Peyer's patch (tissue), 4 donors: ENCODE results near the gene RAB3B. TPM values are rescaled to one million over a fixed set of nuclear protein-coding genes. Genes with fewer than 3 reads are reported as not detected.

Experiments used
- DNase-seq, 3 donors: peaks; one replicate each; pipeline ENCODE4 v3.0.0-alpha.2; 2017 to 2019
- H3K27ac ChIP-seq, 4 donors: fragments of 200-600 bp; sonication (generic); one replicate each; pipeline ENCODE4 v1.5.1; 2016 to 2019
- H3K27me3 ChIP-seq, 2 donors: fragments of 200-600 bp; sonication (generic); one replicate each; pipeline ENCODE4 v1.5.1; 2019
- H3K36me3 ChIP-seq, 3 donors: fragments of 200-600 bp; sonication (generic); one replicate each; pipeline ENCODE4 v1.5.1; 2016 to 2019
- H3K4me1 ChIP-seq, 4 donors: fragments of 200-600 bp; sonication (generic); one replicate each; pipeline ENCODE4 v1.5.1; 2016 to 2019
- H3K4me3 ChIP-seq, 4 donors: fragments of 200-600 bp; sonication (generic); 1 replicate in 3 of 4; 2 replicates in 1 of 4; pipeline ENCODE4 v1.5.1; 2016 to 2019; ENCODE audit warnings: mild to moderate bottlenecking in 1 of 4
- H3K9me3 ChIP-seq, 4 donors: fragments of 200-600 bp; sonication (generic); one replicate each; pipeline ENCODE4 v1.5.1; 2016 to 2019; ENCODE audit warnings: mild to moderate bottlenecking in 1 of 4
- CTCF ChIP-seq, 6 experiments: fragments of 450-650 bp in 4 of 6; fragments of 200-600 bp in 2 of 6; sonication (generic) in 1 of 6; IDR thresholded peaks; one replicate each; pipeline ENCODE4 v1.5.1; 2017 to 2019; ENCODE audit warnings: antibody characterized with exemption in 6 of 6, mild to moderate bottlenecking in 3 of 6, moderate library complexity in 1 of 6
- POLR2A ChIP-seq, 2 donors: fragments of 450-650 bp; IDR thresholded peaks; one replicate each; pipeline ENCODE4 v1.5.1; 2017; ENCODE audit warnings: antibody characterized with exemption in 2 of 2, mild to moderate bottlenecking in 2 of 2, moderate library complexity in 2 of 2
- total RNA-seq, 4 donors: library from RNA; depleted of rRNA; stranded (reverse); fragments of >200 nt; gene quantifications; one replicate each; pipeline ENCODE4 v1.1.0, GENCODE V29; 2016

RAB3B gene
- total RNA-seq, 4 donors from 2014 or later, result 0.83 to 1.6 (median 1.5) TPM

GRCh38 chr1:51870603-51871350 is 119.7 kb downstream of the RAB3B start:
- no peaks in the 10 kb centered on the region for H3K27me3 ChIP-seq
- no peak overlapping the region for H3K27ac ChIP-seq
- H3K36me3 ChIP-seq, result no peaks in the 10 kb centered on the region
- TF ChIP-seq POLR2A (IDR thresholded peaks at IDR 0.05) (no peak), CTCF (IDR thresholded peaks at IDR 0.05) (no peak)
- H3K4me3 ChIP-seq, result no peak overlapping the region
- peaks cover 0 to 12% (median 3%) of the 10 kb centered on the region in 4 donors for H3K4me1 ChIP-seq
- DNase-seq, result no peak
- H3K9me3 ChIP-seq, result no peaks in the 10 kb centered on the region

- TF ChIP-seq CTCF (IDR thresholded peaks at IDR 0.05) (no peak), POLR2A (IDR thresholded peaks at IDR 0.05) (no peak)
Measured at GRCh38 chr1:51867479-51868232, 122.8 kb downstream of the RAB3B start.

GRCh38 chr1:51863384-51863783 is 127.1 kb downstream of the RAB3B start:
- no peaks in the 10 kb centered on the region for H3K4me1 ChIP-seq
- no peaks in the 10 kb centered on the region for H3K27me3 ChIP-seq
- no peak for TF ChIP-seq POLR2A (IDR thresholded peaks at IDR 0.05)
- no peak for TF ChIP-seq CTCF (IDR thresholded peaks at IDR 0.05)
- no peaks in the 10 kb centered on the region for H3K36me3 ChIP-seq
- no peak overlapping the region for H3K27ac ChIP-seq
- H3K9me3 ChIP-seq, result no peaks in the 10 kb centered on the region
- DNase-seq, result no peak
- no peak overlapping the region for H3K4me3 ChIP-seq

More at GRCh38 chr1:51867479-51868232, 122.8 kb downstream of the RAB3B start:
- Histone ChIP-seq H3K4me3 (no peak overlapping the region), H3K27ac (no peak overlapping the region), H3K36me3 (no peaks in the 10 kb centered on the region), H3K4me1 (peaks cover 0 to 5% (median 2%) of the 10 kb centered on the region in 4 donors), H3K27me3 (no peaks in the 10 kb centered on the region), H3K9me3 (no peaks in the 10 kb centered on the region)
- DNase-seq, result no peak

GRCh38 chr1:51861669-51862068 is 128.8 kb downstream of the RAB3B start:
- no peak overlapping the region for H3K4me3 ChIP-seq
- no peaks in the 10 kb centered on the region for H3K36me3 ChIP-seq
- H3K27me3 ChIP-seq, result no peaks in the 10 kb centered on the region
- no peak overlapping the region for H3K27ac ChIP-seq
- TF ChIP-seq POLR2A (IDR thresholded peaks at IDR 0.05) (no peak), CTCF (IDR thresholded peaks at IDR 0.05) (no peak)
- DNase-seq, result no peak
- H3K9me3 ChIP-seq, result no peaks in the 10 kb centered on the region
- no peaks in the 10 kb centered on the region for H3K4me1 ChIP-seq

GRCh38 chr1:51859735-51860134 is 130.8 kb downstream of the RAB3B start:
- Histone ChIP-seq H3K4me3 (no peak overlapping the region), H3K9me3 (no peaks in the 10 kb centered on the region), H3K27ac (no peak overlapping the region), H3K36me3 (no peaks in the 10 kb centered on the region), H3K4me1 (no peaks in the 10 kb centered on the region), H3K27me3 (no peaks in the 10 kb centered on the region)
- DNase-seq, result no peak
- TF ChIP-seq CTCF (IDR thresholded peaks at IDR 0.05) (no peak), POLR2A (IDR thresholded peaks at IDR 0.05) (no peak)
